Gastrocnemius medialis (tissue), 4 donors: ENCODE data around the gene SHKBP1.
"Not testable (repeated sequence)": the region's sequence is repeated elsewhere in the genome, so short reads cannot be mapped to it uniquely, and the experiment has no call there.

ENCODE experiments used
- POLR2A ChIP-seq, 2 donors: fragments of 450-650 bp; IDR thresholded peaks; one replicate each; pipeline ENCODE4 v1.6.1; 2017; ENCODE audit warnings: antibody characterized with exemption in 2 of 2, mild to moderate bottlenecking in 2 of 2, moderate library complexity in 2 of 2
- TF ChIP-seq, protein P1 (sequence below), 5 experiments: fragments of 450-650 bp in 3 of 5; fragments of 200-600 bp in 2 of 5; sonication (generic) in 2 of 5; IDR thresholded peaks in 4 of 5; conservative IDR thresholded peaks in 1 of 5; 1 replicate in 4 of 5; 2 replicates in 1 of 5; pipeline ENCODE4 v1.5.1; 2016 to 2019; ENCODE audit warnings: antibody characterized with exemption in 5 of 5, mild to moderate bottlenecking in 3 of 5, moderate library complexity in 3 of 5

DNA sequence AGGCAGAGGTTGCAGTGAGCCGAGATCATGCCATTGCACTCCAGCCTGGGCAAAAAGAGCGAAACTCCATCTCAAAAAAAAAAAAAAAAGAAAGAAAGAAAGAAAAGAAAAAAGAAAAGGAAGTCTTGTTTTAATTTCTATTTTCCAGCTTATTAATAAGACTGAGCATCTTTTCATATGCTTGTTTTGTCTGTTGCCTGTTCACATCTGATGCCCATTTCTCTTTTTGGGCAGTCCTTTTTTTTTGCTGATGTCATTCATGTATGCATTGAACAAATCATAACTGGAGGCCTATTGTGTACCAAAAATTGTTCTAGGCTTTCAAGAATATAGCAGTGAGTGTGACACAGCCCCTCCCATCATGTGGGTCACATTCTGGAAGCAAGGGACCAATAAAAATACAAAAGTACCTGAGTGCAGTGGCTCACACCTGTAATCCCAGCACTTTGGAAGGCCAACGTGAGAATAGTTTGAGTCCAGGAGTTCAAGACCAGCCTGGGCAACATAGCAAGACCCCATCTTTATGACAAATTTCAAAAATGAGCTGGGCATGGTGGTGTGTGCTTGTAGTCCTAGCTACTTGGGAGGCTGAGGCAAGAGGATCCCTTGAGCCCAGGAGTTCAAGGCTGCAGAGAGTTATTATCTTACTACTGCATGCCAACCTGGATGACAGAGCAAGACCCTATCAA lies 30.4 kb upstream of the SHKBP1 start:
- TF ChIP-seq, protein P1, sequence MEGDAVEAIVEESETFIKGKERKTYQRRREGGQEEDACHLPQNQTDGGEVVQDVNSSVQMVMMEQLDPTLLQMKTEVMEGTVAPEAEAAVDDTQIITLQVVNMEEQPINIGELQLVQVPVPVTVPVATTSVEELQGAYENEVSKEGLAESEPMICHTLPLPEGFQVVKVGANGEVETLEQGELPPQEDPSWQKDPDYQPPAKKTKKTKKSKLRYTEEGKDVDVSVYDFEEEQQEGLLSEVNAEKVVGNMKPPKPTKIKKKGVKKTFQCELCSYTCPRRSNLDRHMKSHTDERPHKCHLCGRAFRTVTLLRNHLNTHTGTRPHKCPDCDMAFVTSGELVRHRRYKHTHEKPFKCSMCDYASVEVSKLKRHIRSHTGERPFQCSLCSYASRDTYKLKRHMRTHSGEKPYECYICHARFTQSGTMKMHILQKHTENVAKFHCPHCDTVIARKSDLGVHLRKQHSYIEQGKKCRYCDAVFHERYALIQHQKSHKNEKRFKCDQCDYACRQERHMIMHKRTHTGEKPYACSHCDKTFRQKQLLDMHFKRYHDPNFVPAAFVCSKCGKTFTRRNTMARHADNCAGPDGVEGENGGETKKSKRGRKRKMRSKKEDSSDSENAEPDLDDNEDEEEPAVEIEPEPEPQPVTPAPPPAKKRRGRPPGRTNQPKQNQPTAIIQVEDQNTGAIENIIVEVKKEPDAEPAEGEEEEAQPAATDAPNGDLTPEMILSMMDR (IDR thresholded peaks at IDR 0.05 in 4 of 5, conservative IDR thresholded peaks at IDR 0.05 in 1 of 5) = not testable (repeated sequence)
- not testable (repeated sequence) for TF ChIP-seq POLR2A (IDR thresholded peaks at IDR 0.05)
